HG02840 (cell line): ENCODE results near the gene CISD2.
A peak's percentile ranks its signal among the peaks of the same experiment; 100 is the strongest.
"Not testable (repeated sequence)": the region's sequence is repeated elsewhere in the genome, so short reads cannot be mapped to it uniquely, and the experiment has no call there.

Experiments
- ATAC-seq: cut with Tn5 transposase; IDR thresholded peaks from one replicate; pipeline ENCODE4 v1.9.1; 2021; ENCODE audit warnings: mild to moderate bottlenecking, moderate library complexity, moderate number of reproducible peaks; ENCODE audit not compliant: unreplicated experiment, low FRiP score

Gene CISD2

DNA sequence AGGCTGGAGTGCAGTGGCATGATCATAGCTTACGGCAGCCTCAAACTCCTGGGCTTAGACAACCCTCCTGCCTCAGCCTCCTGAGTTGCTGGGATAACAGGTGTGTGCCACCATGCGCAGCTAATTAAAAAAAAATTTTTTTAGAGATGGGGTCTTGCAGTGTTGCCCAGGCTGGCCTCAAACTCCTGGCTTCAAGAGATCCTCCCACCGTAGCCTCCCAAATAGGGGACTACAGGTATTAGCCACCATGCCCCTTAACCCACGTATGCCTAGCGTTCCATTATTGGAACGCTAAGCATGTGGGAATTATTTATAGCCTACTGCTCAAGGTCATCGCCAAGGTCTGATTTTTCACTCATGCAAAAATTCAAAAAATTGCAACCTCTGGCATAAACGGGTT lies 21.1 kb upstream of the CISD2 start:
- ATAC-seq: no peak

DNA sequence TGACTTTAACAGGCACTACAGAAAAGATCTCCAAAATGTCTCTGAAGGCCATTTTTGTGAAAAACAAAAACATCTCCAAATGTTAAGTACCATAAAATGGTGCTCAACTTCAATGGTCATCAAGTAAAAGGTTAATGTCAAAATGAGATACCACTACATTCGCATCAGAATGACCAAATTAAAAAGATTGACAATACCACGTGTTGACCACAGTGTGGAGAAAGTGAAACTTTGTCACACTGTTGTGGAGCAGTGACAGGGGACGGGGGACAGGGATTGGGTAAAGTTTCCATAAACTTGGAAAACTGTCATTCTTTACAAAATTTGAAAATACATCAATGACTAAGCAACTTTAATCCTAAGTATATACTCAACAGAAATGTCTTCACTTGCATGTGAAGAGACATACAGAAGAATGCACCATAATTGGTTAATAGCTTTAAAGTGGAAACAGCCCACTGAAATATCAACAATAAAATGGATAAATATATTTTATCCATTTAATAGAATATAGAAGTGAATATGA lies 19.1 kb upstream of the CISD2 start:
- ATAC-seq: no peak

DNA sequence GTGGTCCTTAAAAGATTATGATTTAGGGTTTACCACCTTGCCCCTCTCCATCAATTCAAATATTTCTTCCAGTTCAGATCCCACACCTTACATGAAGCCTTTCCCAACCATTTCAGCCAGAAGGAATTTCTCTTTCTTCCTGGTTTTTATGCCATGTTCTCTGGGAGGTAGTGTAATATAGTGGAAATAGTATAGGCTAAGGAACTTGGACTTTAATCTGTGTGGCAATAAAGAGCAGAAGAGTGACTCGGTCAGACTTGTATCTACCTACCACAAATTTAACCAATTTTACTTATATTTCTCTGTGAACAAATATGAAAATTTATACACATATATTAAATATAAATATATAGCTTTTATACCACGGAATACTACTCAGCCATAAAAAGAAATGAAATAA lies 18.4 kb upstream of the CISD2 start:
- no peak for ATAC-seq

DNA sequence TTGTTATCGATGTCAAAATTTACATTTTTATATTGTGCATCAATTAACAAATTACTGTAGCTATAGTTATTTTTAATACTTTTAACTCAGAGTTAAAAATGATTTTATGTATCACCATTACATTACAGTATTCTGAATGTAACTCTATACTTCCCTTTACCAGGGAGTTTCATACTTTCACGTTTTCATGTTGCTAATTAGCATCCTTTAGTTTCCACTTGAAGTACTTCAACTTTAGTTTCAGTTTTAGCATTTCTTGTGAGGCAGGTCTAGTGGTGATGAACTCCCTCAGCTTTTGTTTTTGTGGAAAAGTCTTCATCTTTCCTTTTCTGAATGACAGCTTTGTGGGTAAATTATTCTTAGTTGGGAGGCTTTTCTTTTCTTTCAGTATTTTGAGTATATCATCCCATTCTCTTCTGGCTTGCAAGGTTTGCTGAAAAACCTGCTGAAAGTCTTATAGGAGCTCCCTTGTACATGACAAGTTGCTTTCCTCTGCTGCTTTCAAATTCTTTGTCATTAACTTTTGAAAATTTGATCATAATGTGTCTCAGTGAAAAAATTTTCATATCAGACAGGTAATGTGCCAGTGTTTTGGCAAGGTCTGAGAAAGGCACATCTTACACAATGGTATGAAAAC lies 9.8 kb upstream of the CISD2 start:
- ATAC-seq: no peak

DNA sequence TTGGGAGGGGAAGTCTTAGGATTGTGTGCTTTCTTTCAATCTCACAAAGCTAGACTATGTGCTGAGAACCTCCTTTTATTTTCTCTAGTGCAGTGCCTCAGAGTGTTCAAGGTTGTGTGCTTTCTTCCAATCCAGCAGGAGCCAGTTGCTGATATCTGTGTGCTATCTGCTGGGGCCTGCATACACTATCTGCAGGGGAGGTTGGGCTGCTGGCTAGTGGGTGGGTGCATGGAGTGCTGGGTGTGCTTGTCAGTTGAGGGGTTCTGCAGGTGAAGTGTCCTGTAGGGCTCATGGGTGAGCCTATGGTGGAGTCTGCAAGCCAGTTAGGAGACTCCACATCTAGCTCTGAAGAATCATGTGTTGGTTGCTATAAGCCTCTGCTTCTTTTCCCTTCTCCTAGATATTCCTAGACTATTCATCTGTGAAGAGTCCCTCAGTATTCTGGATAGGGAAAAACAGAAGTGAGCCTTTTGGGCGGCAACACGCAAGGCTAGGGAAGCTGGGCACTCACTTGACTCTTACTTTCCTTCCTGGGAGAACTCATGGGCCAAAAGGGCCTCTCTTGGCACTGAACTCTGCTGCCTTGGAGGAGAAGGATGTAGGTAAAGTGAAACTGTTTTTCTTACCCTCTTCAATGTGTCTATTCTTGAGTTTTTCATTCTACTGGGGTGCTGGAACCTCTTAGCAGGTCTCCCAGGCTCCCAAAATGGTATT lies 8.0 kb upstream of the CISD2 start:
- no peak for ATAC-seq

DNA sequence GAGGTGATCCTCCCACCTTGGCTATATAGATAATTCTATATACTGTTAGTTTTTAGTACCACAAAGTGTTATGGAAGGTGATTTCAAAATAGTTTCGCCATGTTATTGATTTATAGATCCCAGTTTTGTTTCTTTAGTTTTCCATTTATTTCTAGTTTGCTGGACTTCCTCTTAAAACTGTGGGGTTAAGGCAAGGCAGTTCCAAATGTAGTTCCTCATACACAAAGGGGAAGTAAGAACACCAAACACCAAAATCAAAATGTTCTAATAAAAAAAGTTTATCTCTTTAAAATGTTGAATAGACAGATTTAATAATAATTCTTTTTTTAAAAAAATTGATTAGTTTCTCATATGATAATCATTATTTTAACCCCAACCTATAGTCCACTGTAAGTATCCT lies 6.8 kb upstream of the CISD2 start:
- ATAC-seq: no peak

DNA sequence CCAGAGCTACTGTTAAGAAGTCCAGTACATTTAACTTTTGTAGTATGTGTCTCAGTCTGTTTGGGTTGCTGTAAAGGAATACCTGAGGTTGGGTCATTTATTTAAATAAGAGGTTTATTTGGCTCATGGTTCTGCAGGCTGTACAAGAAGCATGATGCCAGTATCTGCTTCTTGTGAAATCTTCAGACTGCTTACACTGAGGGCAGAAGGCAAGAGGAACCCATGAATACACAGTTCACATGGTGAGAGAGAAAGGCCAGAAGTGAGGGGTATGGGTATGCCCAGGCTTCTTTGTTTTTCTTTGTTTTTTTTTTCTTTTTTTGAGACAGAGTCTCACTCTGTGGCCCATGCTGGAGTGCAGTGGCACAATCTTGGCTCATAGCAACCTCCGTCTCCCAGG lies 6.0 kb upstream of the CISD2 start:
- no peak for ATAC-seq

DNA sequence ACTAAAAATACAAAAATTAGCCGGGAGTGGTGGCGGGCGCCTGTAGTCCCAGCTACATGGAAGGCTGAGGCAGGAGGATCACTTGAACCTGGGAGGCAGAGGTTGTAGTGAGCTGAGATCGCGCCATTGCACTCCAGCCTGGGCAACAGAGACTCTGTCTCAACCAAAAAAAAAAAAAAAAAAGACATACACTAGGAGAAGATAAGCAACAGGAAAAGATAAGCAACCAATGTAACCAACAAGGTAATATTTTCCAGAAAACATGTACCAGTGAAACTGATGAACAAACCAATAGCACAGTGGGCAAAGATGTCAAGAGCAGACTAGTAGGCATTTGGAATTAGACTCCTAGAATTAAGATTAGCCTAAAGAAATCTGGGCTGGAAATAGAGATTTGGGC lies 3.5 kb upstream of the CISD2 start:
- ATAC-seq: not testable (repeated sequence)

DNA sequence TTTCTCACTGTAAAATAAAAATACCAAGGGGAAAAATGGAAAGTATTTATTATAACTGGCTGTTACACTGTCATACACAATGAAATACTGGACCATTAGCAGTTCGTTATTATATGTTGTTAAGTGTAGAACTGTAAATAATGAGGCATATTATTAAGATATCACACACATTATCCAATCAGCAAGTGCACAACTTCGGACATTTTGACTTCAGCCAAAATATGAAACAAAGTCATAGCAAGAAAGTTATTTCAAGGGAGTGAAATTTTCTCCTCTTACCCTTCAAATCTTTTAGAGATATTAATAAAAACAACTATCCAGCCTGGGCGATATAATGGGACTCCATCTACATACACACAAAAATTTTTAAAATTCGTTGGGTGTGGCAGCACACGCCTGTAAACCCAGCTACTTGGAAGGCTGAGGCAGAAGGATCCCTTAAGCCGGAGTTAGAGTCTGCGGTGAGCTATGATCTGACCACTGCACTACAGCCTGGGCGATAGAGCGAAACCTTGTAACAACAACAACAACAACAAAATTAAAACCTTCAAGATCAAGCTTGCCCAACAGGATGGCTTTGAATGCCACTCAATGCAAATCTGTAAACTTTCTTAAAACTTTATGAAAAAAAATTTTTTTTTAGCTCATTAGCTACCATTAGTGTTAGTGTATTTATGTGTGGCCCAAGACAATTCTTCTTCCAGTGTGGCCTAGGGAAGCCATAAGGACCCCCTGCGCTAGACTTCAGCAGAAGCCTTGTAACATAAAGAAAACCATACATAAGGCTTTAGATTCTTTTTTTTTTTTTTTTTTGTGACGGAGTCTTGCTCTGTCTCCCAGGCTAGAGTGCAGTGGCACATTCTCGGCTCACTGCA lies 1.3 kb upstream of the CISD2 start:
- no peak for ATAC-seq

DNA sequence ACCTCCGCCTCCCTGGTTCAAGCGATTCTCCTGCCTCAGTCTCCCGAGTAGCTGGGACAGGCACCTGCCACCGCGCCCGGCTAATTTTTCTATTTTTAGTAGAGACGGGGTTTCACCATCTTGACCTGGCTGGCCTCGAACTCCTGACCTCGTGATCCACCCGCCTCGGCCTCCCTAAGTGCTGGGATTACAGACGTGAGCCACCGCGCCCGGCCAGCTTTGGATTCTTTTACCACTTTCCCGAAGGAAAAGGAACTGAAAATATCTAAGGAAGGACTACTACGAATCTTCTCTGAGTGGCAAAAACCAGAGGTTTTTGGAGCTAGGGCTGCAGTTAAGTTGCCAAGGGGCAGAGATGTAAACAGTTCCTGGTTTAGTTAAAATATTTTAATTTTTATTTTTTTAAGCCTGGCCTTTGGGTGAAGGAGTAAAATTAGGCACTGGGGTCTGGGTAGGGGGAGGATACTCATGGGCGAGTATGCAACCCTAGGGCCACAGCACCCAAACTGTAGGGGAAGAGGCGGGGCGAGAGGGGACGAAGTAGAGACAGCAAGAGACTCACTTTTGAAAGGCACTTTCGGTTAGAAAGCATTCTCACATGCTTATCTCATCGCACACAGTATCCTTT lies 525 bp upstream of the CISD2 start:
- ATAC-seq: peak; percentile 50

DNA sequence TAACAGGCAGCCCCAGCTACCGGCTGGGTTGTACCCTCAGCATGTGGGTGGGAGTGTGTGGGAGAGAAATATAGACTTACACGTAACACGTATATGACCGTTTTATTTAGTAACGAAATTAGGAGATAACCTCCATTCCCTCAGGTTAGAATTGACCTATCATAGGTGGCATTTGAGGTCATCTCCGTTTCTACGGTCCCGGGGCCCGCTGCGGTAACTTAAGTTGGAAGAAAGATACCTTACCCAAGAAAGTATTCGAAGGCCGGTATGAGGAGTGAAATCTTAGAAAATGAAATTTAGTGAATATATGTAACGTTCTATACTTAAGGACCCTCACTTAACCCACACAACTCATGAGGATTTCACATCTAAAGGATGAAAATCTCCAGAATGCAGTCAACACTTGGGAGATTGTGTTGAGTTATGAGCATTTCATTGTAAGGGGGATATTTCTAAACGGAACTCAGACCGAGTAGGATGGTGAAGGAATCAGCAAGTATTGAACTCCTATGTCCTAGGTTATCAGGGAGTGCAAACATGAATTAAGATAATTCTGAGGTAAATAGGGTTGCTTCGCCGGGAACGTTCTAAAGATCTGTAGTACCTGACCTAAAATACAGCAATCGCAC lies 891 bp downstream of the CISD2 start:
- ATAC-seq: peak; percentile 31

DNA sequence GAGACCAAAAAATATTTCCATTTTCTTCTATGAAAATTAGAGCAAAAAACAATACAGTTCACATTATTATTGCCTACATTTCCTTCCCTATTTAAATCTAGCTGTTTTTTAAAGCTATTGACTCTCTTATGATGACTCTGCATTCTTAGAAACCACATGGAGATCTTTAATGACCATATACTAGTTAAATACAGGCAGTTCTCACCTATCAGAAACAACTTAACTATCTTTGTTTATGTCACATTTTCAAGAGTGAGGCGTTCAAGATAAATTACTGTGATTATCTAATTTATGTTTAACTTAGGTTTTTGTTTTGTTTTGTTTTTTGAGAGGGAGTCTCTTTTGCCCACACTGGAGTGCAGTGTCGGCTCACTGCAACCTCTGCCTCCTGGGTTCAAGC lies 3.0 kb downstream of the CISD2 start:
- no peak for ATAC-seq

DNA sequence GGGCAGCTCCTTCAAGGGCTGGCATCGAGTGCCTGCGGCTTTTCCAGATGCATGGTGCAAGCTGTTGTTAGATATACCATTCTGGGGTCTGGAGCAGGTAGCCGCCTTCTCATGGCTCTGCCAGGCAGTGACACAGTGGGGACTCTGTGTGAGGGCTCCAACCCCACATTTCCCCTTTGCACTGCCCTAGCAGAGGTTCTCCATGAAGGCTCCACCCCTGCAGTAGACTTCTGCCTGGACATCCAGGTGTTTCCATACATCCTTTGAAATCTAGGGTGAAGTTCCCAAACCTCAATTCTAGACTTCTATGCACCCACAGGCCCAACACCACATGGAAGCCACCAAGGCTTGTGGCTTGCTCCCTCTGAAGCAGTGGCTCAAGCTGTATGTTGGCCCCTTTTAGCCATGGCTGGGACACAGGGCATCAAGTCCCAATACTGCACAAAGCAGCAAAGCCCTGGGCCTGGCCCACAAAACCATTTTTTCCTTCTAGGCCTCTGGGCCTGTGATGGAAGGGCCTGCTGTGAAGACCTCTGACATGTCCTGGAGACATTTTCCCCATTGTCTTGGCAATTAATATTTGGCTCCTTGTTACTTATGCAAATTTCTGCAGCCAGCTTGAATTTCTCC lies 8.8 kb downstream of the CISD2 start:
- ATAC-seq: not testable (repeated sequence)

DNA sequence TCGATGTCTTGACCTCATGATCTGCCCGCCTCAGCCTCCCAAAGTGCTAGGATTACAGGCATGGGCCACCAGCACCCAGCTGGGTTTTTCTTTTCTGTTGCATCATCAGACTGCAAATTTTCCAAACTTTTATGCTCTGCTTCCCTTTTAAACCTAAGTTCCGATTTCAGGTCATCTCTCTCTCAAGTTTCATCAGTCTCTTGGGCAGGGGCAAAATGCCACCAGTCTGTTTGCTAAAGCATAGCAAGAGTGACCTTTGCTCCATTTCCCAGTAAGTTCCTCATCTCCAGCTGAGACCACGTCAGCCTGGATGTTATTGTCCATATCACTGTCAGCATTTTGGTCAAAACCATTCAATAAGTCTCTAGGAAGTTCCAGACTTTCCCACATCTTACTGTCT lies 9.6 kb downstream of the CISD2 start:
- not testable (repeated sequence) for ATAC-seq

DNA sequence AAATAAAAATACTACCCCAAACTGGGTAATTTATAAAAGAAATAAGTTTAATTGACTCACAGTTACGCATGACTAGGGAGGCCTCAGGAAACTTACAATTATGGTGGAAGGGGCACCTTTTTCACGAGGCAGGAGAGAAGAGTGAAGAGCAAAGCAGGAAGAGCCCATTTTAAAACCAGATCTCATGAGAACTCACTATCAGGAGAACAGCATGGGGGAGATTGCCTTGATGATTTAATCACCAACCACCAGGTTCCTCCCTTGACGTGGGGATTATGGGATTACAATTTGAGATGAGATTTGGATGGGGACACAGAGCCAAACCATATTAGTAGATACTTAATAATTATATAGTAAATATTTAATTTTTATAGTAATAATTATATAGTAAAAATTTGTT lies 10.1 kb downstream of the CISD2 start:
- no peak for ATAC-seq

DNA sequence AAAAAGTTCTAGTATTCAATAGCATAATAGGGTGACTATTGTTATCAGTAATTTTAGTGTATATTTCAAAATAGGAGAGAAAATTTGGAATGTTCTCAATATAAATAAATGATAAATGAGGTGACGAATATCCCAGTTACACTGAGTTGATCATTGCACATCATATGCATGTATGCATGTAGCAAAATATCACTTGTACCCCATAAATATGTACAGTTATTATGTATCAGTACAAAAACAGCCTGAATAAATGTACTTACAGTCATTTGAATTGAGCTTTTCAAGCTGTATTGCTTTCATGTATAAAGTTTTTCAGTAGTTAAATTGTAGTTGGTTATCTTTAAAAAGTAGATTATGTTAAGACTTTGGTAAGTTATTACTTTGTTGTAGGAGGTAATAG lies 12.6 kb downstream of the CISD2 start:
- ATAC-seq: no peak

DNA sequence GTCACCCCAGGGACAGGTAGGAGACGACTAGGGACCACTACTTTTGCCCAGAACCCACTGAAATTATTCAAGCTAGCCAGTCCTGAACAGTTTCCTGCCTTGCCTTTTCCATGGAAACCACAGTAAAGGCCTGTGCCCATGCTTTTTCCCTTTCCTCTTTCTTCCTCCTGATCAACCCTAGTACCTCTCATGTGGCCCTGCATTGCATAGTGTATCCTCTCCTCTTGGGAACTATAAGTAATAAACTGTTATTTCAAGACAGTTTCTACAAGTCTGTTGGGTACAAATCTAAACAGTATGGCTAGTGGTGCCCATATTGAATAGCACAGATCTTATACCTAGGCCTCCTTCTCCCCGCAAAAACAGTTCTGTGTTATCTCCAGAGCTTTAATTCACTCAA lies 14.5 kb downstream of the CISD2 start:
- no peak for ATAC-seq

DNA sequence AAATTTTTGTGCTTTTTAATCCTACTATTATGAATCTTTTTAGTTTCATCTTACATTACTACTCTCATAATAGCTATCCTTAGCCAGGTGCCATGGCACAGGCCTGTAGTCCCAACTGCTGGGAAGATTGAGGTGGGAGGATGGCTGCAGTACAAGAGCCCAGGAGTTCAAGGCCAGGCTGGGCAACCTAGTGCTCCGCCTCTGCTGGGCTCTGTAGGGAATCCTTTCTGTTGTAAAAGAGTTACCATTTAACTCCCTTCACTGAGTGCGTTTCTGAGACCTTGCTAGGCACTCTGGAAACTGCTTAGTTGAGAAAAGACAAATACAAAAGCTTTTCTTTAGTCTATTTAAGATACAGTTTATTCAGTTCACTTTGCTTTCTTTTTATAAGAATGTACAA lies 19.8 kb downstream of the CISD2 start:
- ATAC-seq: not testable (repeated sequence)

DNA sequence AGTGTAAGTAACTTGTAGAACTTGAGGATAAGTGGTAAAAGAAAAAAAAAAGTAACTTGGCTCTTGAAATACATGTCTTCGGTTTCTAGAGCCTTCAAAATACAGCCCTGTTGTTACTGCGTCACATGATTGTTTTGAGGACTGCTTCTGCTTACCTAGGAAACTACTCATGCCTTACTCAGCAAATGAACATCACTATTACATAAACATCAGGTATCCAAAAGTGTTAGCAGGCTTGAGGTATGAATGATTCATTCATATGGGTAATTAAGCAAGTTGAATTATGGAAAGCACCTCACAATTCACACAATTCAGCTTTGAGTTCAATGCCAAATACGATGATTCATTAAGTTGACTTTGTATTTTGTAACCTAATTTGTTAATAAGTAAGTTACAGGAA lies 21.1 kb downstream of the CISD2 start:
- ATAC-seq: not testable (repeated sequence)

DNA sequence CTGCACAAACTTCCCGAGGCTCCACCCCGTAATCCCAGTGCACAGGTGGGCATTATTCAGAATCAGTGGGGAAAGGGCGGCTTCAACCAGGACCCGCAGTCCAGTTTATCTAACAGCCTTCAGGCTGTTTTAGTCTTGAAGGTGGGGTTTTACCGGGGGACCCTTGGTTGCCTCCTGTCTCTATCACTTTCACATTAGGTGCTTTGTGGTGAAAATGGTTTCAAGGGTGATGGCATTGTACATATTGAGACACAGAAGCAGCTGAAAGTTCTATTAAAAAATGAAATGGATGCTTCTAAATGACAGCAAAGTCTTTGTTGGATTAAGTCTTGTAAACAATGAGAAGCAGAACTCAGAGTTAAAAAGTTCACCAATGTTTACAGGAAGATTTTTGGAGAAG lies 27.8 kb downstream of the CISD2 start:
- not testable (repeated sequence) for ATAC-seq
